Loucy (cell line): ENCODE results near the gene SPSB1.

Source experiments
- H2AFZ ChIP-seq: fragments of 200-600 bp; sonication (generic); 2 replicates; pipeline ENCODE4 v1.6.0; 2016; ENCODE audit warnings: antibody characterized with exemption, mild to moderate bottlenecking, low read length, moderate library complexity
- H3F3A ChIP-seq: fragments of 200-600 bp; 2 replicates; pipeline ENCODE4 v1.6.0; 2016; ENCODE audit warnings: antibody characterized with exemption, low read depth, mild to moderate bottlenecking
- H3K27me3 ChIP-seq: fragments of 200-600 bp; sonication (generic); 2 replicates; pipeline ENCODE4 v1.6.1; 2014; ENCODE audit warnings: low read length, mild to moderate bottlenecking; ENCODE audit not compliant: insufficient read depth, poor library complexity, severe bottlenecking
- H3K36me3 ChIP-seq: fragments of 200-600 bp; sonication (generic); 2 replicates; pipeline ENCODE4 v1.6.1; 2016; ENCODE audit warnings: low read length; ENCODE audit not compliant: insufficient read depth
- H3K4me1 ChIP-seq: fragments of 200-600 bp; sonication (generic); 2 replicates; pipeline ENCODE4 v1.5.1; 2014; ENCODE audit warnings: low read length, mild to moderate bottlenecking; ENCODE audit not compliant: insufficient read depth, poor library complexity, severe bottlenecking
- H3K4me2 ChIP-seq: fragments of 200-600 bp; sonication (generic); 2 replicates; pipeline ENCODE4 v1.6.0; 2014; ENCODE audit warnings: antibody characterized with exemption, low read length, low read depth, mild to moderate bottlenecking; ENCODE audit not compliant: poor library complexity, severe bottlenecking
- H3K4me3 ChIP-seq: fragments of 200-600 bp; sonication (generic); 2 replicates; pipeline ENCODE4 v1.5.1; 2014; ENCODE audit warnings: low read length, mild to moderate bottlenecking, mixed read lengths; ENCODE audit not compliant: poor library complexity, severe bottlenecking
- H3K79me2 ChIP-seq: fragments of 200-600 bp; sonication (generic); 2 replicates; pipeline ENCODE4 v1.6.1; 2014; ENCODE audit warnings: low read length; ENCODE audit not compliant: insufficient read depth
- H3K9ac ChIP-seq: fragments of 200-600 bp; sonication (generic); 2 replicates; pipeline ENCODE4 v1.6.0; 2014; ENCODE audit warnings: mild to moderate bottlenecking, low read depth, low read length, moderate library complexity; ENCODE audit not compliant: poor library complexity, severe bottlenecking
- H3K9me2 ChIP-seq: fragments of 200-600 bp; sonication (generic); replicated peaks from 2 replicates; pipeline ENCODE4 v1.6.1; 2016; ENCODE audit warnings: low read depth, low read length, mixed read lengths
- H3K9me3 ChIP-seq: fragments of 200-600 bp; sonication (generic); 2 replicates; pipeline ENCODE4 v1.6.1; 2014; ENCODE audit warnings: mild to moderate bottlenecking, antibody characterized with exemption, low read length, low read depth; ENCODE audit not compliant: insufficient read depth
- H4K20me1 ChIP-seq: fragments of 200-600 bp; sonication (generic); 2 replicates; pipeline ENCODE4 v1.6.0; 2014; ENCODE audit warnings: antibody characterized with exemption, low read length, mild to moderate bottlenecking; ENCODE audit not compliant: insufficient read depth, poor library complexity, severe bottlenecking
- EZH2phosphoT487 ChIP-seq: fragments of 200-600 bp; IDR thresholded peaks from 2 replicates; pipeline ENCODE4 v1.6.1; 2018; ENCODE audit warnings: antibody characterized with exemption, mild to moderate bottlenecking, moderate library complexity, borderline replicate concordance
- TF ChIP-seq, protein P1 (sequence below): fragments of 200-600 bp; sonication (generic); conservative IDR thresholded peaks from 2 replicates; pipeline ENCODE4 v1.5.1; 2014; ENCODE audit warnings: mild to moderate bottlenecking, antibody characterized with exemption, low read length

SPSB1 gene

GRCh38 chr1:9306006-9306405 is 13.3 kb downstream of the SPSB1 start:
- peaks cover 85% of the 10 kb centered on the region for H4K20me1 ChIP-seq
- peaks cover 100% of the 10 kb centered on the region for H3K79me2 ChIP-seq
- no peak overlapping the region for H3K9ac ChIP-seq
- H3K9me3 ChIP-seq, result no peaks in the 10 kb centered on the region
- peaks cover 31% of the 10 kb centered on the region for H3K4me1 ChIP-seq
- no peak overlapping the region for H2AFZ ChIP-seq
- no peaks in the 10 kb centered on the region for H3K9me2 ChIP-seq
- H3K27me3 ChIP-seq, result no peaks in the 10 kb centered on the region
- no peaks in the 10 kb centered on the region for H3F3A ChIP-seq
- no peak overlapping the region for H3K4me2 ChIP-seq
- TF ChIP-seq EZH2phosphoT487, result no peak
- TF ChIP-seq, protein P1, sequence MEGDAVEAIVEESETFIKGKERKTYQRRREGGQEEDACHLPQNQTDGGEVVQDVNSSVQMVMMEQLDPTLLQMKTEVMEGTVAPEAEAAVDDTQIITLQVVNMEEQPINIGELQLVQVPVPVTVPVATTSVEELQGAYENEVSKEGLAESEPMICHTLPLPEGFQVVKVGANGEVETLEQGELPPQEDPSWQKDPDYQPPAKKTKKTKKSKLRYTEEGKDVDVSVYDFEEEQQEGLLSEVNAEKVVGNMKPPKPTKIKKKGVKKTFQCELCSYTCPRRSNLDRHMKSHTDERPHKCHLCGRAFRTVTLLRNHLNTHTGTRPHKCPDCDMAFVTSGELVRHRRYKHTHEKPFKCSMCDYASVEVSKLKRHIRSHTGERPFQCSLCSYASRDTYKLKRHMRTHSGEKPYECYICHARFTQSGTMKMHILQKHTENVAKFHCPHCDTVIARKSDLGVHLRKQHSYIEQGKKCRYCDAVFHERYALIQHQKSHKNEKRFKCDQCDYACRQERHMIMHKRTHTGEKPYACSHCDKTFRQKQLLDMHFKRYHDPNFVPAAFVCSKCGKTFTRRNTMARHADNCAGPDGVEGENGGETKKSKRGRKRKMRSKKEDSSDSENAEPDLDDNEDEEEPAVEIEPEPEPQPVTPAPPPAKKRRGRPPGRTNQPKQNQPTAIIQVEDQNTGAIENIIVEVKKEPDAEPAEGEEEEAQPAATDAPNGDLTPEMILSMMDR, result no peak
- peaks cover 4% of the 10 kb centered on the region; the same call in 1 of the 2 replicates for H3K36me3 ChIP-seq
- no peak overlapping the region for H3K4me3 ChIP-seq

DNA sequence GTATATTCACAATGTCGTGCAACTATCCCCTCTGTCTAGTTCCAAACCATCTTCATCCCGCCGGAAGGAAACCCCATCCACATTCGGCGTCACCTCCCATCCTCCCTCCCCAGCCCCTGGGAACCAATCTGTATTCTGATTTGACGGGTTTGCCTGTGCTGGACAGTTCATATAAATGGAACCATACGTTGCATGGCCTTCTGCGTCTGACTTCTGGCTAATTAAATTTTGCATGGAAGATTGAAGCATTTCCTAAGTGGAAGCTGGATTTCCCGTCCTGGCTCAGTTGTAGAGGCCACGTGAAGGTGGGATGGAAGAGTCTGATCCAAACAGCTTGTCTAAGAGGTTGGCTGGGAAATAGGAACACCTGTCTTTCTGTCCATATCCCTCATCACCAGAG is 14.6 kb downstream of the SPSB1 start:
- H3K27me3 ChIP-seq, result no peaks in the 10 kb centered on the region
- H3K79me2 ChIP-seq, result peaks cover 99% of the 10 kb centered on the region
- no peak overlapping the region for H3K4me2 ChIP-seq
- H3K9ac ChIP-seq, result no peak overlapping the region
- H2AFZ ChIP-seq, result no peak overlapping the region
- H3F3A ChIP-seq, result no peaks in the 10 kb centered on the region
- peaks cover 25% of the 10 kb centered on the region for H3K4me1 ChIP-seq
- peaks cover 81% of the 10 kb centered on the region for H4K20me1 ChIP-seq
- H3K9me3 ChIP-seq, result no peaks in the 10 kb centered on the region
- no peak overlapping the region for H3K4me3 ChIP-seq
- H3K36me3 ChIP-seq, result no peaks in the 10 kb centered on the region; the same call in 1 of the 2 replicates
- no peak for TF ChIP-seq EZH2phosphoT487
- TF ChIP-seq, protein P1, result no peak
- no peaks in the 10 kb centered on the region for H3K9me2 ChIP-seq

DNA sequence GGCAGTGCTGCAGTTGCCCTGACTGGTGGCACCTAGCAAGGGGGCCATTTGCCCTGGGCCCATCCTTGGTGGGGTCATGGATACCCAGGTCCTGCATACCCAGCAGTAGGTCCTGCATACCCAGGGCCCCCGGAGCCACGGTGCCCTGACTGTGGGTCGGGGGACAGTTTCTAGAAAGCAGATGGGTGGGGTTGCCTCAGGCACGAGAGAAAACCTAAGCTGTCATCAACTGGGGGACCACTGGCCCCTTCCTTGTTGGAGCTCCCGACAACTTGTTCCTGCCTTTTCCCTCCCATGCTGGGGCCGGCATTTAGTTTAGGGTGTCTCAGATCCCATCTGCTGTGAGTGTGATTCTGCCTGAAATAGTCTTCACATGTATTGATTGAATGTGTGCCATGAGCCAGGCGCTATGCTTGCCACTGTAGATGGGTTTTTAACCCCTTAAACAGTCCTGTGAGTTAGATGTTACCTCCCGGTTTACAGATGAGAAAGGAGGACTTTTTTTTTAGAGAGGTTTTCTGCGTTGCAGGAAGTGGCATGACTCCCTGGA is 15.6 kb downstream of the SPSB1 start:
- H3K9me3 ChIP-seq, result no peaks in the 10 kb centered on the region
- no peak overlapping the region for H3K4me2 ChIP-seq
- H3K4me3 ChIP-seq, result no peak overlapping the region
- no peaks in the 10 kb centered on the region for H3K27me3 ChIP-seq
- H3F3A ChIP-seq, result no peaks in the 10 kb centered on the region
- peaks cover 99% of the 10 kb centered on the region for H3K79me2 ChIP-seq
- H3K4me1 ChIP-seq, result peaks cover 15% of the 10 kb centered on the region
- H3K9me2 ChIP-seq, result no peaks in the 10 kb centered on the region
- no peak overlapping the region for H2AFZ ChIP-seq
- peaks cover 73% of the 10 kb centered on the region for H4K20me1 ChIP-seq
- H3K9ac ChIP-seq, result no peak overlapping the region
- TF ChIP-seq EZH2phosphoT487, result no peak
- TF ChIP-seq, protein P1, result no peak
- H3K36me3 ChIP-seq, result no peaks in the 10 kb centered on the region; the same call in 1 of the 2 replicates
